Activated CD8-positive, alpha-beta memory T cell treated with anti-CD3 and anti-CD28 coated beads for 36 hours (primary cell): Measurements from ENCODE around the gene PLP2. TPM values are rescaled to one million over a fixed set of nuclear protein-coding genes. Genes with fewer than 3 reads are reported as not detected.

ENCODE experiments used
- total RNA-seq, 2 experiments: library from RNA; stranded (reverse); gene quantifications; one replicate each; pipeline ENCODE4 v1.2.3, GENCODE V29; 2021

Gene PLP2
- total RNA-seq, 2 experiments from 2014 or later: 80.2 to 86.8 TPM

Other genes starting within 250 kb of the PLP2 start
- 10 to 100 TPM; 63.9 to 64.5 TPM for gene OTUD5, start 214.3 kb upstream of the PLP2 start, total RNA-seq
- gene KCND1, start 200.1 kb upstream of the PLP2 start, total RNA-seq: 1 to 10 TPM; 1.1 TPM
- gene GRIPAP1, start 169.6 kb upstream of the PLP2 start, total RNA-seq: 10 to 100 TPM; 60.8 TPM
- gene TFE3, start 128.5 kb upstream of the PLP2 start, total RNA-seq: 10 to 100 TPM; 26.7 to 29.0 TPM
- 1 to 10 TPM; 3.7 to 4.0 TPM for gene CCDC120, start 112.9 kb upstream of the PLP2 start, total RNA-seq
- gene PRAF2, start 97.9 kb upstream of the PLP2 start, total RNA-seq: 10 to 100 TPM; 11.1 to 11.6 TPM
- 10 to 100 TPM; 40.3 to 40.6 TPM for gene WDR45, start 92.0 kb upstream of the PLP2 start, total RNA-seq
- 10 to 100 TPM; 21.3 to 21.4 TPM for gene GPKOW, start 48.2 kb upstream of the PLP2 start, total RNA-seq
- 1 to 10 TPM in 1 of 2 experiments, under 1 TPM in 1; 0.99 to 1.0 TPM for gene MAGIX, start 9.1 kb upstream of the PLP2 start, total RNA-seq
- gene PRICKLE3, start 14.5 kb downstream of the PLP2 start, total RNA-seq: 10 to 100 TPM; 18.4 to 19.4 TPM
- 1 to 10 TPM; 2.7 TPM for gene SYP, start 28.3 kb downstream of the PLP2 start, total RNA-seq
- gene CACNA1F, start 61.4 kb downstream of the PLP2 start, total RNA-seq: under 1 TPM; 0.15 to 0.21 TPM
- 10 to 100 TPM; 21.4 to 21.8 TPM for gene CCDC22, start 63.6 kb downstream of the PLP2 start, total RNA-seq
- gene FOXP3, start 92.8 kb downstream of the PLP2 start, total RNA-seq: 10 to 100 TPM; 13.0 TPM
- 1 to 10 TPM; 3.2 to 3.5 TPM for gene PPP1R3F, start 97.9 kb downstream of the PLP2 start, total RNA-seq
- gene GAGE10, start 131.7 kb downstream of the PLP2 start, total RNA-seq: not detected
- not detected for gene GAGE12J, start 150.1 kb downstream of the PLP2 start, total RNA-seq
- gene GAGE13, start 159.7 kb downstream of the PLP2 start, total RNA-seq: not detected